D721Med (cell line): ENCODE measurements around the gene LPP.

Experiments
- DNase-seq: peaks from one replicate; pipeline ENCODE4 v3.0.0; 2011; ENCODE audit warnings: low spot score; ENCODE audit not compliant: insufficient read length
- FAIRE-seq: peaks from 2 replicates; lab custom pipeline; 2011; peaks lifted over from hg19 to GRCh38; lab: Jason Lieb, UNC
- TF ChIP-seq, protein P1 (sequence below): IDR thresholded peaks from 2 replicates; pipeline ENCODE4 v1.5.1; 2012; ENCODE audit warnings: mild to moderate bottlenecking, control low read depth; ENCODE audit not compliant: insufficient read depth; ENCODE audit errors: missing control alignments

LPP gene

DNA sequence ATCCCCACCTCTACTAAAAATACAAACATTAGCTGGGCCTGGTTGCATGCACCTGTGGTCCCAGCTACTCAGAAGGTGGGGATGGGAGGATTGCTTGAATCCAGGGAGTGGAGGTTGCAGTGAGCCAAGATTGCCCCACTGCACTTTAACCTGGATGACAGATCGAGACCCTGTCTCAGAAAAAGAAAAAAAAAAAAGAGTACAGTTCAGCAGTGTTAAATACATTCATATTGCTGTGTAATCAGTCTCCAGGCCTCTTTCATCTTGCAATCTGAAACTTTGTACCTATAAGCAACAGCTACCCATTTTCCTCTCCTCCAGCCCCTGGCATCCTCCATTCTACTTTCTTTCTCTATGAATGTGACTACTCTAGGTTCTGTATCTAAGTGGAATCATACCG lies 61.2 kb downstream of the LPP start:
- FAIRE-seq, result no peak
- TF ChIP-seq, protein P1, sequence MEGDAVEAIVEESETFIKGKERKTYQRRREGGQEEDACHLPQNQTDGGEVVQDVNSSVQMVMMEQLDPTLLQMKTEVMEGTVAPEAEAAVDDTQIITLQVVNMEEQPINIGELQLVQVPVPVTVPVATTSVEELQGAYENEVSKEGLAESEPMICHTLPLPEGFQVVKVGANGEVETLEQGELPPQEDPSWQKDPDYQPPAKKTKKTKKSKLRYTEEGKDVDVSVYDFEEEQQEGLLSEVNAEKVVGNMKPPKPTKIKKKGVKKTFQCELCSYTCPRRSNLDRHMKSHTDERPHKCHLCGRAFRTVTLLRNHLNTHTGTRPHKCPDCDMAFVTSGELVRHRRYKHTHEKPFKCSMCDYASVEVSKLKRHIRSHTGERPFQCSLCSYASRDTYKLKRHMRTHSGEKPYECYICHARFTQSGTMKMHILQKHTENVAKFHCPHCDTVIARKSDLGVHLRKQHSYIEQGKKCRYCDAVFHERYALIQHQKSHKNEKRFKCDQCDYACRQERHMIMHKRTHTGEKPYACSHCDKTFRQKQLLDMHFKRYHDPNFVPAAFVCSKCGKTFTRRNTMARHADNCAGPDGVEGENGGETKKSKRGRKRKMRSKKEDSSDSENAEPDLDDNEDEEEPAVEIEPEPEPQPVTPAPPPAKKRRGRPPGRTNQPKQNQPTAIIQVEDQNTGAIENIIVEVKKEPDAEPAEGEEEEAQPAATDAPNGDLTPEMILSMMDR, result no peak
- no peak for DNase-seq

- no peak for DNase-seq
- TF ChIP-seq, protein P1, result no peak
- FAIRE-seq, result no peak
Measured at GRCh38 chr3:188217011-188217463, 63.1 kb downstream of the LPP start.

- FAIRE-seq (no peak), DNase-seq (no peak)
- TF ChIP-seq, protein P1, result no peak
Measured at GRCh38 chr3:188217726-188218125, 63.8 kb downstream of the LPP start.

GRCh38 chr3:188218603-188219002 lies 64.6 kb downstream of the LPP start:
- TF ChIP-seq, protein P1, result no peak
- DNase-seq, result no peak
- no peak for FAIRE-seq

DNA sequence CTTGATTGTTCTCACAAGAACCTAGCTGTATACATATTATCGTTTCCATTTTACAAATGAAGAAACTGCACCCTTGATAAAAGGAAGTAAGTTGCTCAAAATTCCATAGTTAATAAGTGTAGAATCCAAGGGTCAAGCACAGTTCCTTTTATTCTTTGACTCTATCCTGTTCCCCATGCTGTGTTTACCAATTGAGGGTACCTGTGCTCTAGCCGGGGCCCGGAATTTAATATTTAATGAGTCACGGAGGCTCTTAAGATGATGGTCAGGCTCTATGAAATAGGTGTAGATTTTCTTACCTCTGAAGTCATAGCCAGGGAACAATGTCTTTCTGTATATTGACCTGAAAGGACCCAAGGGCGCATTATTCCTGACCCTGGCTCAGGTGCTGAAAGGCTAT lies 65.2 kb downstream of the LPP start:
- FAIRE-seq (no peak), DNase-seq (no peak)
- TF ChIP-seq, protein P1, result no peak

GRCh38 chr3:188220097-188220788 lies 66.3 kb downstream of the LPP start:
- TF ChIP-seq, protein P1, result no peak
- no peak for FAIRE-seq
- no peak for DNase-seq

- TF ChIP-seq, protein P1, result no peak
- FAIRE-seq, result no peak
- no peak for DNase-seq
Measured at GRCh38 chr3:188220988-188221818, 67.2 kb downstream of the LPP start.
